ENCODE measurements around the gene CHAT.

- TF ChIP-seq, protein P1, sequence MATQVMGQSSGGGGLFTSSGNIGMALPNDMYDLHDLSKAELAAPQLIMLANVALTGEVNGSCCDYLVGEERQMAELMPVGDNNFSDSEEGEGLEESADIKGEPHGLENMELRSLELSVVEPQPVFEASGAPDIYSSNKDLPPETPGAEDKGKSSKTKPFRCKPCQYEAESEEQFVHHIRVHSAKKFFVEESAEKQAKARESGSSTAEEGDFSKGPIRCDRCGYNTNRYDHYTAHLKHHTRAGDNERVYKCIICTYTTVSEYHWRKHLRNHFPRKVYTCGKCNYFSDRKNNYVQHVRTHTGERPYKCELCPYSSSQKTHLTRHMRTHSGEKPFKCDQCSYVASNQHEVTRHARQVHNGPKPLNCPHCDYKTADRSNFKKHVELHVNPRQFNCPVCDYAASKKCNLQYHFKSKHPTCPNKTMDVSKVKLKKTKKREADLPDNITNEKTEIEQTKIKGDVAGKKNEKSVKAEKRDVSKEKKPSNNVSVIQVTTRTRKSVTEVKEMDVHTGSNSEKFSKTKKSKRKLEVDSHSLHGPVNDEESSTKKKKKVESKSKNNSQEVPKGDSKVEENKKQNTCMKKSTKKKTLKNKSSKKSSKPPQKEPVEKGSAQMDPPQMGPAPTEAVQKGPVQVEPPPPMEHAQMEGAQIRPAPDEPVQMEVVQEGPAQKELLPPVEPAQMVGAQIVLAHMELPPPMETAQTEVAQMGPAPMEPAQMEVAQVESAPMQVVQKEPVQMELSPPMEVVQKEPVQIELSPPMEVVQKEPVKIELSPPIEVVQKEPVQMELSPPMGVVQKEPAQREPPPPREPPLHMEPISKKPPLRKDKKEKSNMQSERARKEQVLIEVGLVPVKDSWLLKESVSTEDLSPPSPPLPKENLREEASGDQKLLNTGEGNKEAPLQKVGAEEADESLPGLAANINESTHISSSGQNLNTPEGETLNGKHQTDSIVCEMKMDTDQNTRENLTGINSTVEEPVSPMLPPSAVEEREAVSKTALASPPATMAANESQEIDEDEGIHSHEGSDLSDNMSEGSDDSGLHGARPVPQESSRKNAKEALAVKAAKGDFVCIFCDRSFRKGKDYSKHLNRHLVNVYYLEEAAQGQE (IDR thresholded peaks at IDR 0.05; ENCODE audit: borderline replicate concordance) = no peak
- TF ChIP-seq, protein P2, sequence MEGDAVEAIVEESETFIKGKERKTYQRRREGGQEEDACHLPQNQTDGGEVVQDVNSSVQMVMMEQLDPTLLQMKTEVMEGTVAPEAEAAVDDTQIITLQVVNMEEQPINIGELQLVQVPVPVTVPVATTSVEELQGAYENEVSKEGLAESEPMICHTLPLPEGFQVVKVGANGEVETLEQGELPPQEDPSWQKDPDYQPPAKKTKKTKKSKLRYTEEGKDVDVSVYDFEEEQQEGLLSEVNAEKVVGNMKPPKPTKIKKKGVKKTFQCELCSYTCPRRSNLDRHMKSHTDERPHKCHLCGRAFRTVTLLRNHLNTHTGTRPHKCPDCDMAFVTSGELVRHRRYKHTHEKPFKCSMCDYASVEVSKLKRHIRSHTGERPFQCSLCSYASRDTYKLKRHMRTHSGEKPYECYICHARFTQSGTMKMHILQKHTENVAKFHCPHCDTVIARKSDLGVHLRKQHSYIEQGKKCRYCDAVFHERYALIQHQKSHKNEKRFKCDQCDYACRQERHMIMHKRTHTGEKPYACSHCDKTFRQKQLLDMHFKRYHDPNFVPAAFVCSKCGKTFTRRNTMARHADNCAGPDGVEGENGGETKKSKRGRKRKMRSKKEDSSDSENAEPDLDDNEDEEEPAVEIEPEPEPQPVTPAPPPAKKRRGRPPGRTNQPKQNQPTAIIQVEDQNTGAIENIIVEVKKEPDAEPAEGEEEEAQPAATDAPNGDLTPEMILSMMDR (IDR thresholded peaks at IDR 0.05; ENCODE audit: poor library complexity, severe bottlenecking) = no peak
- TF ChIP-seq EP300 (conservative IDR thresholded peaks at IDR 0.05; ENCODE audit: poor library complexity, severe bottlenecking) (no peak), MXI1 (conservative IDR thresholded peaks at IDR 0.05; ENCODE audit: poor library complexity, severe bottlenecking) (no peak), TAF1 (IDR thresholded peaks at IDR 0.05; ENCODE audit: low read depth) (no peak), POLR2AphosphoS5 (IDR thresholded peaks at IDR 0.05) (no peak), EZH2 (IDR thresholded peaks at IDR 0.05; ENCODE audit: borderline replicate concordance, insufficient read depth, low read length, poor library complexity, severe bottlenecking) (no peak), RAD21 (conservative IDR thresholded peaks at IDR 0.05) (no peak), SMC3 (conservative IDR thresholded peaks at IDR 0.05; ENCODE audit: poor library complexity) (no peak)
Measured at GRCh38 chr10:49691588-49691987, 77.8 kb downstream of the CHAT start.

All from neural cell (in vitro differentiated cells).